Right ventricle myocardium inferior (tissue), 1 donor: ENCODE results near the gene VSTM1. TPM values are rescaled to one million over a fixed set of nuclear protein-coding genes. Genes with fewer than 3 reads are reported as not detected.

Experiments used
- ATAC-seq: fragments of 200-7000 bp; cut with Tn5 transposase; one replicate; pipeline ENCODE4 v1.9.1; 2020; ENCODE audit warnings: mild to moderate bottlenecking, moderate library complexity
- DNase-seq: peaks from one replicate; pipeline ENCODE4 v3.0.0; 2021; ENCODE audit errors: missing footprints
- intact Hi-C: fragments of 100-400 bp; cut with DNase I; formaldehyde crosslinking; loops from one replicate; pipeline ENCODE4 v1.11.0; 2022
- total RNA-seq: library from RNA; stranded (reverse); fragmentation: NEBNext Ultra II Directional; extraction: Animal tissue kit (Norgen Biotek cat#: 25700); gene quantifications from one replicate; pipeline ENCODE4 v1.2.1, GENCODE V29; 2021
- donor health status: DM: no; HTN: yes; CAD: no; lungs with severe emphysema.

Gene VSTM1
- total RNA-seq, 1 donor from 2014 or later = not detected

DNA sequence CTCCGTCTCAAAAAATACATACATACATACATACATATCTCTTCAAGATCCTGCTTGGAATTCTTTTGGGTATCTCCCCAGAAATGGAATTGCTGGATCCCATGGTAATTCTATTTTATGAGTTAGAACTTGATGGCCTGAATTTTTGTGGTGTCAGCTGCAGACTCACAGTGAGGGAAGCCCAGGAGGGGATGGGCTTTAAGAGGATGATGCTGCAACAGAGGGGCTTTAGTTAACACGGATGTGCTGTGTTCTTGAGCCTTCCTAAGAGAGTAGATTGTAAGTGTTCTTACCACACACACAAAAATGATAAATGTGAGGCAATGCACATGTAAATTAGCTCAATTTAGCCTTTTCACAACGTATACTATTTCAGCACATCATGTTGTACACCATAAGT lies 40.5 kb downstream of the VSTM1 start:
- intact Hi-C loops = loop anchor here (5.0 to 10.0 kb wide), 2 partner anchors 116 to 218 kb away; partner anchors contain the start of gene CACNG7
- DNase-seq (no peak), ATAC-seq (no peak)

- DNase-seq (no peak), ATAC-seq (no peak)
- intact Hi-C loops = loop anchor here (5.0 to 10.0 kb wide), 2 partner anchors 115 to 217 kb away; partner anchors contain the start of gene CACNG7
Measured at GRCh38 chr19:54021932-54022331, 41.8 kb downstream of the VSTM1 start.

- intact Hi-C loops = loop anchor here (5.0 to 10.0 kb wide), 2 partner anchors 114 to 217 kb away; partner anchors contain the start of gene CACNG7
Measured at GRCh38 chr19:54021363-54021762, 42.3 kb downstream of the VSTM1 start.

DNA sequence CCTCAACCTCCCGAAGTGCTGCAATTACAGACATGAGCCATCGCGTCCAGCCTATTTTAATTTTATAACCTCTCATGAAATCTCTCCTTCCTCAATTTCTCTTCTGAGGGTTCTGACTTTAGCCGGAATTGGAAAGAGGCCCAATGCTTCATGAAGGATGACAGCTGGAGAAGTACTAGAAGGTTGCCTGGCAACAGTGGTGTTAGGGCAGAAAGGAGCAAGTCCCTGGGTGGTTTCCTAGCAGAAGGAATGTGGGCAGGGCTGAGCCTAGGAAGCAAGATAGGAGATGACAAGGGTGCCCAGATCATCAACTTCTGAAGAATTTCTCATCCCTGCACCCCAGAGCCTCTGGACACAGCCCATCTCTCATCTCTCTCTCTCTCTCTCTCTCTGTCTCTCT lies 46.4 kb downstream of the VSTM1 start:
- DNase-seq = no peak
- intact Hi-C loops = no loop called here
- ATAC-seq = no peak

More at GRCh38 chr19:54021363-54021762, 42.3 kb downstream of the VSTM1 start:
- ATAC-seq (no peak), DNase-seq (no peak)

GRCh38 chr19:54014920-54015560 lies 48.7 kb downstream of the VSTM1 start:
- DNase-seq (no peak), ATAC-seq (no peak)
- intact Hi-C loops = no loop called here

GRCh38 chr19:54013866-54014265 lies 49.8 kb downstream of the VSTM1 start:
- ATAC-seq (no peak), DNase-seq (no peak)
- intact Hi-C loops = no loop called here

DNA sequence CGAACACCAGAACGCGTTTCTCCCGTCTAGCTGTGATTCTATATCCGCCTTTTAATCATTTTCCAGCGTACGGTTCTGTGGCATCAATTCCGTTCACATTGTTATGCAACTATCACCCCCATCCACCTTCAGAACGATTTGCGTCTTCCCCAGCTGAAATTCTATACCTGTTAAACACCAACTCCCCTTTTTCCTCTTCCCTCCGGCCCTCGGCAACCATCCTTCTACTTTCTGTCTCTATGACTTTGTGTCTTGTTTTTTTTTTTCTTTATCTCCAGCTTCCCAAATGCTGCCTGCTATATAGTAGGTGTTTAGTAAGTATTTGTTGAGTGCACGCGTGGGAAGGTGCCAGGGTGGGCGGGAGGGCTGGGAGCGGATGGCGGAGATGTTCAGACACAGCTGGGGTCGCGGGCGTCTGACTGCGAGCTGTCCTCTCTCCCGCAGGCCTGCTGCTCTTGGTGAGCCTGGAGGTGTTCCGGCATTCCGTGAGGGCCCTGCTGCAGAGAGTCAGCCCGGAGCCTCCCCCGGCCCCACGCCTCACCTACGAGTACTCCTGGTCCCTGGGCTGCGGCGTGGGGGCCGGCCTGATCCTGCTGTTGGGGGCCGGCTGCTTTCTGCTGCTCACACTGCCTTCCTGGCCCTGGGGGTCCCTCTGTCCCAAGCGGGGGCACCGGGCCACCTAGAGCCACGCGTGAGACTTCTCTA lies 52.0 kb downstream of the VSTM1 start:
- DNase-seq = no peak
- no peak for ATAC-seq
- intact Hi-C loops = no loop called here

GRCh38 chr19:54010474-54010873 lies 53.2 kb downstream of the VSTM1 start:
- DNase-seq (no peak), ATAC-seq (no peak)
- intact Hi-C loops = no loop called here

DNA sequence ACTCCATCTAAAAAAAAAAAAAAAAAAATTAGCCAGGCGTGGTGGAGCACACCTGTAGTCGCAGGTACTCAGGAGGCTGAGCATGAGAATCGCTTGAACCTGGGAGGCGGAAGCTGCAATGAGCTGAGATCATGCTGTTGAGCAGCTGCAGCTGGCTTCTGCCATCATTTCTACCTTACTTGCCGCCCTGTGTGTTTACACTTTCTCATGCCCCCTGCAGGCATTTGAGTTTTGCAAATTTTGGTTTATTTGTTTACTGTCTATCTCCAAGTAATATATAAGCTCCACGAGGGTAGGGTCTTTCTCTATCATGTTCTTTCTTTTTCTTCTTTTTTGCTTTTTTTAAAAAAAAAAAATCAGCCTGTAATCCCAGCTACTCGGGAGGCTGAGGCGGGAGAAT lies 54.3 kb downstream of the VSTM1 start:
- intact Hi-C loops = no loop called here
- ATAC-seq = no peak
- DNase-seq = no peak

DNA sequence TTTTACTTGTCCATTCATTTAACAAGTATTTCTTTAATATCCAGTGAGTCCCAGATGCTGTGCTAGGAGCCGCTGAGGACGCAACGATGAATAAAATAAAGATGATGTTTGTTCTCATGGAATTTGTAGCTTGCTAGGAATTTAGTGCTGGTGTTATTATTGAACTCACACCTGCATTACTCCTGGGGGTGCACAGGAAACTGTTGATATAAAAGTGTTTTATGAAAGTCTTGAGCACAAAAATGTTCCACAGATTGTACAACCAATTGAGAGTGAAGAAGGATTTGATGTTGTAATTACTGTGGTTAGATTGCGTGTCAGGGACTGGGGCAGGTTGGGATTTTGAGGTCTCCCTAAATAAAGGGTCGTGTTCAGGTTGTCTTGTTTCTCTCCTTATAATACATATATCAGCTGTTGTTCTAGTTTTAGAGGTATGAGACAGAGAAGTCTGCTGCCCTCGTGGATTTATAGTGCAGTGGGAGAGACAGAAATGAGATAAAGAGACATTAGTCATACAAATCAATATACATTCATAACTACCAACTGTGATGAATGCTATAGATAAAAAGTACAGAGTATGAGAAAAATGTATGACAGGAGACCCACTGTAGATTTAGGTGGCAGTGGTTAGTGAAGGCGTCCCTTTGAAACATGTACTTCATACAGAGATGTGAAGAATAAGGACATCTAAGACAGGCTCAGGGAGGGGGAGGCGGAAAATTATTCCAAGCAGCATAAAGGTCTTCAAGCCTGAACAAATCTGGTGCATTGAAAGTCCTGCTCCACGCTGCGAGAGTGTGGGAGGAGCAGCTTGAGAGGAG lies 61.0 kb downstream of the VSTM1 start:
- DNase-seq (no peak), ATAC-seq (no peak)
- intact Hi-C loops = no loop called here

DNA sequence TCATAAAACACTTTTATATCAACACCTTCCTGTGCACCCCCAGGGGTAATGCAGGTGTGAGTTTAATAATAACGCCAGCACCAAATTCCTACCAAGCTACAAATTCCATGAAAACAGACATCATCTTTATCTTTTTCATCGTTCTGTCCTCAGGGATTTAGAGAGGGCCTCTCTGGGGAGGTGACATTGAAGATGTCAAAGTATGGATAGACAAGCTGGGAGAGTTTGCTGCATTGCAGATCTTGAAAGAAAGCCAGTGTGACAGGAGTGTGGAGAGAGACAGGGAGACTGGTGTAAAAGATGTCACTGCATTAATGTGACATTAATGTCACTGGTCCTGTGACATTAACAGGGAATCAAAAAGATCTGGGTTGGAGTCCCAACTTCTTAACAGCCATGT lies 62.2 kb downstream of the VSTM1 start:
- DNase-seq = no peak
- no peak for ATAC-seq
- intact Hi-C loops = no loop called here

DNA sequence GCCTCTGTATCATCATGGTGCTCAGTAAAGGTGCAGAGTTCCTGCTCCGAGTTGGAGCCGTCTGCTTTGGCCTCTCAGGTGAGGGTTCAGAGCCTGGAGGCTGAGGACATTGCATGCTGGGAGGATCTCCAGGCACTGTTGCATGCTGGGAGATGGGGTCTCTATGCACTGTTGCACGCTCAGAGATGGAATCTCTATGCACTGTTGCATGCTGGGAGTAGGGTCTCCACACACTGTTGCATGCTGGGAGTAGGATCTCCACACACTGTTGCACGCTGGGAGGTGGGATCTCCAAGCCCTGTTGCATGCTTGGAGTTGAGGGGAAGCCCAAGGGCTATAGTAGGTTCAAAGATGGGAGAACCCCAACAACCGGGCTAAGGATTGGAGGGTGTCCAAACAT lies 64.0 kb downstream of the VSTM1 start:
- intact Hi-C loops = no loop called here
- ATAC-seq (no peak), DNase-seq (no peak)

DNA sequence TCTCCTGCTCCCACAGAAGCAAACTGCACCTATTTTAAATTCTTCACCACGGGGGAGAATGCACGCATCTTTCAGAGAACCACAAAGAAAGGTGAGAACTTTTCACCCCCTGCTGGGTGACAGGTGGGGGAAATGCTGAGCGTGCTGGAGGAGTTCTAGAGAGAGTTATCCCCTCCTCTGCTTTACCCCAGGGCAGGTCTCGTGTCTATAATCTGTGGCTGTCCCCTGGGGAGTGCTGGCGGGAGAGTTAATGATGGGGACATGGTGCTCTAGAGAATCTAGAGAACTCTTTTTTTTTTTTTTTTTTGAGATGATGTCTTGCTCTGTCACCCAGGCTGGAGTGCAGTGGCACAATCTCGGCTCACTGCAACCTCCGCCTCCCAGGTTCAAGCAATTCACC lies 65.5 kb downstream of the VSTM1 start:
- DNase-seq (no peak), ATAC-seq (no peak)
- intact Hi-C loops = no loop called here

GRCh38 chr19:53994811-53995210 lies 68.9 kb downstream of the VSTM1 start:
- DNase-seq (no peak), ATAC-seq (no peak)
- intact Hi-C loops = no loop called here

- DNase-seq = no peak
- intact Hi-C loops = no loop called here
- no peak for ATAC-seq
Measured at GRCh38 chr19:53993448-53993847, 70.2 kb downstream of the VSTM1 start.

GRCh38 chr19:53992815-53993214 lies 70.9 kb downstream of the VSTM1 start:
- DNase-seq (no peak), ATAC-seq (no peak)
- intact Hi-C loops = no loop called here

- ATAC-seq = no peak
- no peak for DNase-seq
- intact Hi-C loops = no loop called here
Measured at GRCh38 chr19:53992211-53992610, 71.5 kb downstream of the VSTM1 start.

DNA sequence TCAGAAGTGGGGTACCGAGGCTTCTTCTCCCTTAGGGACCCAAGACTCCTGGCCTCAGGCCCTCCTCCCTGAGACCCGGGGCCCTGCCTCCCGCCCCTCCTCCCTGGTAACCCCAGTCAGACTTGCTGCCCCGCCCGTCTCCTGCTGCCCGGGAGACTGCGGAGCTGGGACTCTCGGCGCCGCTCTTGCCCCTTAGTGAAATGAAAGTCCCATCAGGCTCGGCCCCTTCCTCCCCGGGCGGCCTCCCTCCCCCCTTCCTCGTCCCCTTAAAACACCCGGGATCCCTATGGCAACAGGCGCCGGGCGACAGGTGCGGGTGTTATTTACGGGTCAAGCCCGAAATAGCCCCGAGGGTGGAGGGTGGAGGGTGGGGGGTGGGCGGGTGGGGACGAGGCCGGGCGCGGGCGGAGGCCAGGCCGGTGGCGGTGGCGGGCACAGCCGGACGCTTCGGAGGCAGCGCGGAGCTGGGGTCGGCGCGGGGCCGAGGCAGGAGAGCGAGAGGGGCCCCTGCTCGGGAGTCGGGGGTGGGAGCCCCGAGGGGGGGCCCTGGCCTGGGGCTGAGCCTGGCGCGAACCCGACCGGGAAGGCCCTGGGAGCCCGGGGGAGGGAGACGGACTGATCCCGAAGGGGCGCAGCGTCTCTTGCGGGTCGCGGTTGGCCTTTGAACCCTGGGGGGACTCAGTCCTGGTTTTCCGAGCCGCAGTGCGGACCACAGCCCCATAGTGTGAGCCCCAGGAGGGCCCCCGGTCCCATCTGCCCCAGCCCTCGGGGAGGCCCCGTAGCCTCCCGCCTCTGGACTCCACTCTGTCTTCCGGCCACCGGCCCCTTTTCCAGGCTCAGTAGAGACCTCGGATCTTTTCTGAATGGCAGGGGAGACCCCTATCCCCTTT lies 72.2 kb downstream of the VSTM1 start, which contains the start of gene CACNG6:
Gene CACNG6 (plus strand): TSS at position 414 of the 890 bp plus-strand sequence. CDS start 1,241 bp downstream, outside the sequence.
- intact Hi-C loops = no loop called here
- ATAC-seq (no peak), DNase-seq (no peak)
